Skeletal muscle tissue (tissue), 4 donors: ENCODE measurements around the gene HYOU1. TPM values are rescaled to one million over a fixed set of nuclear protein-coding genes. Genes with fewer than 3 reads are reported as not detected.
A peak's percentile ranks its signal among the peaks of the same experiment; 100 is the strongest.

Source experiments
- H3K27ac ChIP-seq: one replicate; pipeline ENCODE4 v1.7.0; 2013; ENCODE audit warnings: mild to moderate bottlenecking, low read depth, low read length, inconsistent platforms
- H3K27me3 ChIP-seq, 3 donors: one replicate each; pipeline ENCODE4 v1.7.0; 2013; ENCODE audit warnings: low read length in 3 of 3; ENCODE audit not compliant: control insufficient read depth in 3 of 3, insufficient read depth in 3 of 3
- H3K36me3 ChIP-seq, 3 donors: one replicate each; pipeline ENCODE4 v1.7.0; 2013; ENCODE audit warnings: low read length in 3 of 3; ENCODE audit not compliant: control insufficient read depth in 3 of 3, insufficient read depth in 3 of 3
- H3K4me1 ChIP-seq, 3 donors: one replicate each; pipeline ENCODE4 v1.7.0; 2013; ENCODE audit warnings: low read length in 3 of 3, mild to moderate bottlenecking in 3 of 3; ENCODE audit not compliant: control insufficient read depth in 3 of 3, insufficient read depth in 3 of 3
- H3K4me3 ChIP-seq, 3 donors: one replicate each; pipeline ENCODE4 v1.7.0; 2013; ENCODE audit warnings: low read length in 3 of 3
- H3K9ac ChIP-seq, 3 donors: one replicate each; pipeline ENCODE4 v1.7.0; 2013; ENCODE audit warnings: low read length in 3 of 3, mild to moderate bottlenecking in 3 of 3, moderate library complexity in 2 of 3, low read depth in 1 of 3
- H3K9me3 ChIP-seq, 3 donors: one replicate each; pipeline ENCODE4 v1.7.0; 2013; ENCODE audit warnings: low read length in 3 of 3; ENCODE audit not compliant: control insufficient read depth in 3 of 3
- total RNA-seq: library from RNA; depleted of rRNA; stranded (reverse); fragments of >200 nt; gene quantifications from one replicate; pipeline ENCODE4 v1.2.3, GENCODE V29; 2014
- donor health status: Osteomylitis.

HYOU1 gene
- total RNA-seq, 1 donor from 2014 or later, result 23.0 TPM

- Histone ChIP-seq H3K36me3 (peaks cover 37 to 46% (median 45%) of the 10 kb centered on the region in 3 donors), H3K27me3 (no peaks in the 10 kb centered on the region), H3K9me3 (no peaks in the 10 kb centered on the region), H3K4me3 (peak overlapping the region; percentile 75 to 88 (median 88)), H3K9ac (peak overlapping the region; percentile 83 to 85 (median 84)), H3K4me1 (peaks cover 23 to 28% (median 25%) of the 10 kb centered on the region in 3 donors), H3K27ac (peak overlapping the region; percentile 88)
These were observed 37.7 kb upstream of the HYOU1 start for GRCh38 chr11:119094816-119095065.

GRCh38 chr11:119093942-119094815 lies 37.2 kb upstream of the HYOU1 start:
- Histone ChIP-seq H3K4me3 (peak overlapping the region; percentile 77 to 88 (median 88)), H3K36me3 (peaks cover 37 to 51% (median 48%) of the 10 kb centered on the region in 3 donors)

GRCh38 chr11:119092880-119093842 lies 36.2 kb upstream of the HYOU1 start:
- Histone ChIP-seq H3K4me3 (peak overlapping the region; percentile 77 to 88 (median 88)), H3K9ac (peak overlapping the region; percentile 83 to 85 (median 84)), H3K27ac (peak overlapping the region; percentile 88), H3K36me3 (peaks cover 36 to 46% (median 45%) of the 10 kb centered on the region in 3 donors), H3K9me3 (no peaks in the 10 kb centered on the region), H3K27me3 (no peaks in the 10 kb centered on the region), H3K4me1 (peaks cover 23 to 28% (median 25%) of the 10 kb centered on the region in 3 donors)

More at GRCh38 chr11:119093942-119094815, 37.2 kb upstream of the HYOU1 start:
- Histone ChIP-seq H3K27ac (peak overlapping the region; percentile 88), H3K4me1 (peaks cover 23 to 28% (median 25%) of the 10 kb centered on the region in 3 donors), H3K27me3 (no peaks in the 10 kb centered on the region), H3K9me3 (no peaks in the 10 kb centered on the region), H3K9ac (peak overlapping the region; percentile 83 to 85 (median 84))

- H3K36me3 ChIP-seq, result peaks cover 26 to 37% (median 36%) of the 10 kb centered on the region in 3 donors
- no peak overlapping the region for H3K4me3 ChIP-seq
These were observed 35.2 kb upstream of the HYOU1 start for GRCh38 chr11:119091966-119092879.

GRCh38 chr11:119091178-119091577 lies 34.2 kb upstream of the HYOU1 start:
- peaks cover 21 to 28% (median 27%) of the 10 kb centered on the region in 3 donors for H3K36me3 ChIP-seq
- H3K4me3 ChIP-seq, result no peak overlapping the region
- no peaks in the 10 kb centered on the region for H3K9me3 ChIP-seq
- peaks cover 23 to 39% (median 26%) of the 10 kb centered on the region in 3 donors for H3K4me1 ChIP-seq
- no peak overlapping the region for H3K27ac ChIP-seq
- no peak overlapping the region for H3K9ac ChIP-seq
- no peaks in the 10 kb centered on the region for H3K27me3 ChIP-seq

More at GRCh38 chr11:119091966-119092879, 35.2 kb upstream of the HYOU1 start:
- no peaks in the 10 kb centered on the region for H3K9me3 ChIP-seq
- H3K27ac ChIP-seq, result no peak overlapping the region
- no peaks in the 10 kb centered on the region for H3K27me3 ChIP-seq
- H3K4me1 ChIP-seq, result peaks cover 23 to 37% (median 25%) of the 10 kb centered on the region in 3 donors
- H3K9ac ChIP-seq, result peak overlapping the region in 2 of 3 donors; percentile 47

GRCh38 chr11:119089319-119089718 lies 32.3 kb upstream of the HYOU1 start:
- Histone ChIP-seq H3K4me1 (peaks cover 31 to 46% (median 33%) of the 10 kb centered on the region in 3 donors), H3K9ac (no peak overlapping the region), H3K27me3 (no peaks in the 10 kb centered on the region), H3K9me3 (no peaks in the 10 kb centered on the region), H3K36me3 (peaks cover 21 to 28% (median 27%) of the 10 kb centered on the region in 3 donors), H3K4me3 (no peak overlapping the region), H3K27ac (no peak overlapping the region)

GRCh38 chr11:119088406-119088805 lies 31.4 kb upstream of the HYOU1 start:
- Histone ChIP-seq H3K9me3 (no peaks in the 10 kb centered on the region), H3K27ac (no peak overlapping the region), H3K27me3 (no peaks in the 10 kb centered on the region), H3K4me3 (no peak overlapping the region), H3K36me3 (peaks cover 21 to 28% (median 27%) of the 10 kb centered on the region in 3 donors), H3K9ac (no peak overlapping the region), H3K4me1 (peaks cover 24 to 40% (median 26%) of the 10 kb centered on the region in 3 donors)

- H3K4me3 ChIP-seq, result no peak overlapping the region
- peaks cover 18 to 27% (median 23%) of the 10 kb centered on the region in 3 donors for H3K36me3 ChIP-seq
- H3K27ac ChIP-seq, result no peak overlapping the region
- peaks cover 18 to 34% (median 20%) of the 10 kb centered on the region in 3 donors for H3K4me1 ChIP-seq
- H3K9me3 ChIP-seq, result no peaks in the 10 kb centered on the region
- peak overlapping the region in 1 of 3 donors; percentile 19 for H3K9ac ChIP-seq
- H3K27me3 ChIP-seq, result no peaks in the 10 kb centered on the region
These were observed 30.8 kb upstream of the HYOU1 start for GRCh38 chr11:119087747-119088241.

GRCh38 chr11:119087123-119087522 lies 30.1 kb upstream of the HYOU1 start:
- Histone ChIP-seq H3K27ac (no peak overlapping the region), H3K4me1 (peaks cover 13 to 29% (median 16%) of the 10 kb centered on the region in 3 donors), H3K27me3 (no peaks in the 10 kb centered on the region), H3K4me3 (no peak overlapping the region), H3K9me3 (no peaks in the 10 kb centered on the region), H3K9ac (no peak overlapping the region), H3K36me3 (peaks cover 15 to 28% (median 21%) of the 10 kb centered on the region in 3 donors)
